ENCODE data around the gene RICTOR.

RICTOR gene

GRCh38 chr5:38968665-38969064, 105.5 kb downstream of the RICTOR start:
- Histone ChIP-seq H4K20me1 (ENCODE audit: insufficient read depth, low read length) (no peaks in the 10 kb centered on the region), H3K4me1 (ENCODE audit: insufficient read depth, low read length, severe bottlenecking) (no peaks in the 10 kb centered on the region), H3K9me2 (ENCODE audit: low read depth, low read length) (no peaks in the 10 kb centered on the region), H2AFZ (ENCODE audit: low read length) (no peak overlapping the region), H3K79me2 (ENCODE audit: insufficient read depth, low read length) (no peaks in the 10 kb centered on the region), H3K36me3 (ENCODE audit: insufficient read depth, low read length) (peaks cover 36% of the 10 kb centered on the region), H3F3A (ENCODE audit: insufficient read depth, low read length) (no peaks in the 10 kb centered on the region), H3K4me3 (ENCODE audit: low read depth, low read length, poor library complexity, severe bottlenecking) (no peak overlapping the region), H3K9me3 (ENCODE audit: low read length) (no peaks in the 10 kb centered on the region), H3K4me2 (ENCODE audit: low read length) (no peak overlapping the region), H3K9ac (ENCODE audit: low read length) (no peak overlapping the region), H3K27me3 (ENCODE audit: insufficient read depth, low read length) (no peaks in the 10 kb centered on the region), H3K27ac (ENCODE audit: low read depth, low read length, poor library complexity, severe bottlenecking) (no peak overlapping the region)
- TF ChIP-seq EZH2 (IDR thresholded peaks at IDR 0.05; ENCODE audit: borderline replicate concordance, low read length) = no peak
- TF ChIP-seq CTCF (IDR thresholded peaks at IDR 0.05; ENCODE audit: low read length) = no peak

- Histone ChIP-seq H3K4me1 (ENCODE audit: insufficient read depth, low read length, severe bottlenecking) (no peaks in the 10 kb centered on the region), H4K20me1 (ENCODE audit: insufficient read depth, low read length) (no peaks in the 10 kb centered on the region), H3K9me3 (ENCODE audit: low read length) (no peaks in the 10 kb centered on the region), H2AFZ (ENCODE audit: low read length) (no peak overlapping the region), H3K4me2 (ENCODE audit: low read length) (no peak overlapping the region), H3K9ac (ENCODE audit: low read length) (no peak overlapping the region), H3K9me2 (ENCODE audit: low read depth, low read length) (no peaks in the 10 kb centered on the region), H3K27me3 (ENCODE audit: insufficient read depth, low read length) (no peaks in the 10 kb centered on the region), H3K79me2 (ENCODE audit: insufficient read depth, low read length) (no peaks in the 10 kb centered on the region), H3K4me3 (ENCODE audit: low read depth, low read length, poor library complexity, severe bottlenecking) (no peak overlapping the region), H3K36me3 (ENCODE audit: insufficient read depth, low read length) (peaks cover 84% of the 10 kb centered on the region), H3F3A (ENCODE audit: insufficient read depth, low read length) (no peaks in the 10 kb centered on the region), H3K27ac (ENCODE audit: low read depth, low read length, poor library complexity, severe bottlenecking) (no peak overlapping the region)
- no peak for TF ChIP-seq CTCF (IDR thresholded peaks at IDR 0.05; ENCODE audit: low read length)
- no peak for TF ChIP-seq EZH2 (IDR thresholded peaks at IDR 0.05; ENCODE audit: borderline replicate concordance, low read length)
Measured at GRCh38 chr5:38961691-38962090, 112.5 kb downstream of the RICTOR start.

- H3K4me2 ChIP-seq (ENCODE audit: low read length) = no peak overlapping the region
- no peaks in the 10 kb centered on the region for H3F3A ChIP-seq (ENCODE audit: insufficient read depth, low read length)
- H3K9ac ChIP-seq (ENCODE audit: low read length) = no peak overlapping the region
- no peak overlapping the region for H3K4me3 ChIP-seq (ENCODE audit: low read depth, low read length, poor library complexity, severe bottlenecking)
- H3K36me3 ChIP-seq (ENCODE audit: insufficient read depth, low read length) = peaks cover 96% of the 10 kb centered on the region
- H3K27ac ChIP-seq (ENCODE audit: low read depth, low read length, poor library complexity, severe bottlenecking) = no peak overlapping the region
- no peaks in the 10 kb centered on the region for H3K4me1 ChIP-seq (ENCODE audit: insufficient read depth, low read length, severe bottlenecking)
- TF ChIP-seq EZH2 (IDR thresholded peaks at IDR 0.05; ENCODE audit: borderline replicate concordance, low read length) (no peak), CTCF (IDR thresholded peaks at IDR 0.05; ENCODE audit: low read length) (no peak)
- H3K9me2 ChIP-seq (ENCODE audit: low read depth, low read length) = no peaks in the 10 kb centered on the region
- no peaks in the 10 kb centered on the region for H3K9me3 ChIP-seq (ENCODE audit: low read length)
- no peaks in the 10 kb centered on the region for H4K20me1 ChIP-seq (ENCODE audit: insufficient read depth, low read length)
- no peaks in the 10 kb centered on the region for H3K27me3 ChIP-seq (ENCODE audit: insufficient read depth, low read length)
- no peak overlapping the region for H2AFZ ChIP-seq (ENCODE audit: low read length)
- no peaks in the 10 kb centered on the region for H3K79me2 ChIP-seq (ENCODE audit: insufficient read depth, low read length)
Measured at GRCh38 chr5:38953426-38954012, 120.7 kb downstream of the RICTOR start.
